HT1080 (cell line): ENCODE results near the gene ALS2. TPM values are rescaled to one million over a fixed set of nuclear protein-coding genes. Genes with fewer than 3 reads are reported as not detected.
"Not testable (repeated sequence)": the region's sequence is repeated elsewhere in the genome, so short reads cannot be mapped to it uniquely, and the experiment has no call there.

Experiments used
- DNase-seq: peaks from one replicate; pipeline ENCODE4 v3.0.0-alpha.2; 2015; ENCODE audit warnings: low read depth
- total RNA-seq: library from RNA; depleted of rRNA; stranded (reverse); fragments of >200 nt; shearing (Covaris generic); gene quantifications from 2 replicates; pipeline ENCODE4 v1.2.3, GENCODE V29; 2014

The ALS2 gene
- total RNA-seq, 1 experiment from 2014 or later = 11.7 TPM

- DNase-seq = no peak
These were observed 13.6 kb upstream of the ALS2 start for GRCh38 chr2:201794294-201794693.

GRCh38 chr2:201793631-201794030 lies 12.9 kb upstream of the ALS2 start:
- DNase-seq = no peak

- DNase-seq = no peak
These were observed 10.3 kb upstream of the ALS2 start for GRCh38 chr2:201790989-201791388.

- no peak for DNase-seq
These were observed 9.6 kb upstream of the ALS2 start for GRCh38 chr2:201790291-201790690.

- no peak for DNase-seq
These were observed 8.7 kb upstream of the ALS2 start for GRCh38 chr2:201789395-201789794.

- no peak for DNase-seq
These were observed 7.6 kb upstream of the ALS2 start for GRCh38 chr2:201788371-201788770.

GRCh38 chr2:201786471-201786870 lies 5.7 kb upstream of the ALS2 start:
- peak; percentile 9 for DNase-seq

GRCh38 chr2:201785135-201785534 lies 4.4 kb upstream of the ALS2 start:
- DNase-seq = no peak

GRCh38 chr2:201784563-201784962 lies 3.8 kb upstream of the ALS2 start:
- no peak for DNase-seq

GRCh38 chr2:201781557-201782051 lies 871 bp upstream of the ALS2 start:
- no peak for DNase-seq

- peak; percentile 6 for DNase-seq
These were observed 646 bp downstream of the ALS2 start for GRCh38 chr2:201779901-201780673.

GRCh38 chr2:201777869-201778268 lies 2.9 kb downstream of the ALS2 start:
- no peak for DNase-seq

GRCh38 chr2:201777043-201777442 lies 3.7 kb downstream of the ALS2 start:
- DNase-seq = no peak

- DNase-seq = no peak
These were observed 5.4 kb downstream of the ALS2 start for GRCh38 chr2:201775326-201775725.

GRCh38 chr2:201774546-201774945 lies 6.2 kb downstream of the ALS2 start:
- peak; percentile 11 for DNase-seq

GRCh38 chr2:201773990-201774389 lies 6.7 kb downstream of the ALS2 start:
- no peak for DNase-seq

GRCh38 chr2:201769666-201770373 lies 10.9 kb downstream of the ALS2 start:
- DNase-seq = no peak

GRCh38 chr2:201768918-201769317 lies 11.8 kb downstream of the ALS2 start:
- DNase-seq = no peak

GRCh38 chr2:201765799-201766198 lies 14.9 kb downstream of the ALS2 start:
- no peak for DNase-seq

- not testable (repeated sequence) for DNase-seq
These were observed 16.3 kb downstream of the ALS2 start for GRCh38 chr2:201764469-201764868.

GRCh38 chr2:201761101-201761500 lies 19.6 kb downstream of the ALS2 start:
- DNase-seq = no peak

- DNase-seq = no peak
These were observed 21.2 kb downstream of the ALS2 start for GRCh38 chr2:201759567-201759966.

- DNase-seq = no peak
These were observed 21.9 kb downstream of the ALS2 start for GRCh38 chr2:201758873-201759272.
